OCI-LY3 (cell line): ENCODE data around the gene TRPC3.

Source experiments
- H2AFZ ChIP-seq: fragments of 200-600, 300-600 bp; shearing (Covaris generic); 2 replicates; pipeline ENCODE4 v1.6.0; 2014; ENCODE audit warnings: antibody characterized with exemption, low read depth, low read length
- H3K27ac ChIP-seq: fragments of 200-600, 300-600 bp; sonication (generic); 2 replicates; pipeline ENCODE4 v1.5.1; 2014; ENCODE audit warnings: mild to moderate bottlenecking, low read length, moderate library complexity, mixed read lengths
- H3K27me3 ChIP-seq: fragments of 200-600, 300-600 bp; sonication (generic); 2 replicates; pipeline ENCODE4 v1.6.1; 2014; ENCODE audit warnings: low read depth, low read length, mixed read lengths
- H3K36me3 ChIP-seq: fragments of 200-600, 300-600 bp; sonication (generic); replicated peaks from 2 replicates; pipeline ENCODE3; 2014; ENCODE audit warnings: low read depth, low read length, mixed read lengths
- H3K4me1 ChIP-seq: fragments of 300-600, 200-600 bp; sonication (generic); 2 replicates; pipeline ENCODE4 v1.6.1; 2014; ENCODE audit warnings: low read length, mixed read lengths
- H3K4me2 ChIP-seq: fragments of 200-600, 300-600 bp; sonication (generic); 2 replicates; pipeline ENCODE4 v1.6.1; 2014; ENCODE audit warnings: low read length, mixed read lengths
- H3K4me3 ChIP-seq: fragments of 300-600, 200-600 bp; sonication (generic); 2 replicates; pipeline ENCODE4 v1.5.1; 2014; ENCODE audit warnings: antibody characterized with exemption, mild to moderate bottlenecking, low read length, moderate library complexity
- H3K79me2 ChIP-seq: fragments of 300-600, 200-600 bp; shearing (Covaris generic); 2 replicates; pipeline ENCODE4 v1.6.1; 2014; ENCODE audit warnings: mild to moderate bottlenecking, low read length, mixed read lengths
- H3K9ac ChIP-seq: fragments of 300-600, 200-600 bp; shearing (Covaris generic); 2 replicates; pipeline ENCODE4 v1.6.0; 2014; ENCODE audit warnings: mild to moderate bottlenecking, low read length, moderate library complexity
- H3K9me3 ChIP-seq: fragments of 200-600, 300-600 bp; shearing (Covaris generic); 2 replicates; pipeline ENCODE4 v1.6.1; 2014; ENCODE audit warnings: low read length, mixed read lengths; ENCODE audit not compliant: insufficient read depth
- H4K20me1 ChIP-seq: fragments of 200-600, 300-600 bp; sonication (generic); 2 replicates; pipeline ENCODE4 v1.6.1; 2016; ENCODE audit warnings: low read length, mixed read lengths; ENCODE audit not compliant: insufficient read depth
- CTCF ChIP-seq: fragments of 200-600, 300-600 bp; sonication (generic); IDR thresholded peaks from 2 replicates; pipeline ENCODE4 v1.5.1; 2014; ENCODE audit warnings: antibody characterized with exemption, low read length, low read depth
- EZH2phosphoT487 ChIP-seq: fragments of 200-600 bp; shearing (Covaris generic); IDR thresholded peaks from 2 replicates; pipeline ENCODE4 v1.6.1; 2018; ENCODE audit warnings: antibody characterized with exemption, mixed run types, low read depth

TRPC3 gene

GRCh38 chr4:121838136-121838535 is 113.7 kb downstream of the TRPC3 start:
- Histone ChIP-seq H3K9ac (no peak overlapping the region), H3K4me2 (no peak overlapping the region), H3K4me1 (no peaks in the 10 kb centered on the region), H2AFZ (no peak overlapping the region), H3K9me3 (no peaks in the 10 kb centered on the region), H4K20me1 (no peaks in the 10 kb centered on the region), H3K27ac (no peak overlapping the region), H3K36me3 (peaks cover 8% of the 10 kb centered on the region), H3K4me3 (no peak overlapping the region), H3K79me2 (no peaks in the 10 kb centered on the region), H3K27me3 (no peaks in the 10 kb centered on the region)
- TF ChIP-seq CTCF (no peak), EZH2phosphoT487 (no peak)

- no peak overlapping the region for H2AFZ ChIP-seq
- no peak overlapping the region for H3K4me3 ChIP-seq
- no peaks in the 10 kb centered on the region for H3K4me1 ChIP-seq
- H3K4me2 ChIP-seq: no peak overlapping the region
- no peak overlapping the region for H3K27ac ChIP-seq
- no peaks in the 10 kb centered on the region for H3K79me2 ChIP-seq
- no peaks in the 10 kb centered on the region for H3K27me3 ChIP-seq
- peaks cover 4% of the 10 kb centered on the region for H3K36me3 ChIP-seq
- no peaks in the 10 kb centered on the region for H4K20me1 ChIP-seq
- no peak for TF ChIP-seq CTCF
- TF ChIP-seq EZH2phosphoT487: no peak
- H3K9me3 ChIP-seq: no peaks in the 10 kb centered on the region
- H3K9ac ChIP-seq: no peak overlapping the region
Observed at GRCh38 chr4:121829511-121829910, 122.3 kb downstream of the TRPC3 start.
